Parathyroid adenoma (tissue), 2 donors: ENCODE results near the gene TXN2.
A peak's percentile ranks its signal among the peaks of the same experiment; 100 is the strongest.

Experiments used
- H2AFZ ChIP-seq: fragments of 300-600 bp; sonication (generic); one replicate; pipeline ENCODE4 v1.7.0; 2017; ENCODE audit warnings: antibody characterized with exemption, mild to moderate bottlenecking
- H3K27ac ChIP-seq: fragments of 300-600 bp; sonication (generic); one replicate; pipeline ENCODE4 v1.7.0; 2017
- H3K27me3 ChIP-seq: fragments of 300-600 bp; sonication (generic); one replicate; pipeline ENCODE4 v1.7.0; 2017; ENCODE audit warnings: low read length; ENCODE audit not compliant: control insufficient read depth, insufficient read depth
- H3K36me3 ChIP-seq: fragments of 300-600 bp; sonication (generic); one replicate; pipeline ENCODE4 v1.7.0; 2017; ENCODE audit warnings: low read length; ENCODE audit not compliant: control insufficient read depth, insufficient read depth
- H3K4me1 ChIP-seq: fragments of 300-600 bp; sonication (generic); one replicate; pipeline ENCODE4 v1.7.0; 2017; ENCODE audit warnings: control low read depth
- H3K4me2 ChIP-seq: fragments of 300-600 bp; sonication (generic); one replicate; pipeline ENCODE4 v1.7.0; 2017; ENCODE audit warnings: low read length
- H3K4me3 ChIP-seq: fragments of 300-600 bp; sonication (generic); one replicate; pipeline ENCODE4 v1.7.0; 2017; ENCODE audit warnings: low read depth, low read length
- H3K79me2 ChIP-seq: fragments of 300-600 bp; sonication (generic); one replicate; pipeline ENCODE4 v1.7.0; 2017; ENCODE audit warnings: control low read depth
- H3K9ac ChIP-seq: fragments of 300-600 bp; sonication (generic); one replicate; pipeline ENCODE4 v1.7.0; 2017; ENCODE audit warnings: mild to moderate bottlenecking
- H3K9me3 ChIP-seq: fragments of 300-600 bp; sonication (generic); one replicate; pipeline ENCODE4 v1.7.0; 2017; ENCODE audit warnings: low read length; ENCODE audit not compliant: control insufficient read depth
- CTCF ChIP-seq: fragments of 300-600 bp; sonication (generic); IDR thresholded peaks from one replicate; pipeline ENCODE4 v1.7.0; 2017; ENCODE audit warnings: antibody characterized with exemption, mild to moderate bottlenecking
- donor health status: primary hyperparathyroidism.

Gene TXN2

GRCh38 chr22:36505998-36506635 is 24.7 kb upstream of the TXN2 start:
- Histone ChIP-seq H3K9ac (no peak overlapping the region), H3K4me2 (peak overlapping the region; percentile 80), H2AFZ (peak overlapping the region; percentile 83), H3K4me1 (no peaks in the 10 kb centered on the region), H3K4me3 (peak overlapping the region; percentile 64), H3K9me3 (no peaks in the 10 kb centered on the region), H3K36me3 (no peaks in the 10 kb centered on the region), H3K79me2 (no peaks in the 10 kb centered on the region), H3K27me3 (no peaks in the 10 kb centered on the region), H3K27ac (no peak overlapping the region)
- no peak for TF ChIP-seq CTCF

- Histone ChIP-seq H2AFZ (no peak overlapping the region), H3K79me2 (no peaks in the 10 kb centered on the region), H3K9ac (no peak overlapping the region), H3K4me1 (no peaks in the 10 kb centered on the region), H3K4me2 (no peak overlapping the region), H3K4me3 (no peak overlapping the region), H3K27me3 (no peaks in the 10 kb centered on the region), H3K27ac (no peak overlapping the region), H3K36me3 (no peaks in the 10 kb centered on the region), H3K9me3 (no peaks in the 10 kb centered on the region)
- no peak for TF ChIP-seq CTCF
Observed at GRCh38 chr22:36497910-36498665, 16.6 kb upstream of the TXN2 start.

GRCh38 chr22:36493690-36494110 is 12.3 kb upstream of the TXN2 start:
- Histone ChIP-seq H2AFZ (no peak overlapping the region), H3K4me3 (no peak overlapping the region), H3K79me2 (no peaks in the 10 kb centered on the region), H3K4me1 (no peaks in the 10 kb centered on the region), H3K27me3 (no peaks in the 10 kb centered on the region), H3K36me3 (no peaks in the 10 kb centered on the region), H3K27ac (no peak overlapping the region), H3K9ac (no peak overlapping the region), H3K9me3 (no peaks in the 10 kb centered on the region), H3K4me2 (no peak overlapping the region)
- TF ChIP-seq CTCF, result no peak

GRCh38 chr22:36492109-36492508 is 10.7 kb upstream of the TXN2 start:
- no peak for TF ChIP-seq CTCF
- Histone ChIP-seq H3K36me3 (no peaks in the 10 kb centered on the region), H2AFZ (no peak overlapping the region), H3K9ac (no peak overlapping the region), H3K4me1 (no peaks in the 10 kb centered on the region), H3K4me3 (no peak overlapping the region), H3K79me2 (no peaks in the 10 kb centered on the region), H3K4me2 (no peak overlapping the region), H3K9me3 (no peaks in the 10 kb centered on the region), H3K27ac (no peak overlapping the region), H3K27me3 (no peaks in the 10 kb centered on the region)
